GM21515 (cell line): ENCODE results near the gene FKBP15.

Experiments
- ATAC-seq: cut with Tn5 transposase; IDR thresholded peaks from one replicate; pipeline ENCODE4 v1.9.1; 2021; ENCODE audit not compliant: unreplicated experiment

The FKBP15 gene

DNA sequence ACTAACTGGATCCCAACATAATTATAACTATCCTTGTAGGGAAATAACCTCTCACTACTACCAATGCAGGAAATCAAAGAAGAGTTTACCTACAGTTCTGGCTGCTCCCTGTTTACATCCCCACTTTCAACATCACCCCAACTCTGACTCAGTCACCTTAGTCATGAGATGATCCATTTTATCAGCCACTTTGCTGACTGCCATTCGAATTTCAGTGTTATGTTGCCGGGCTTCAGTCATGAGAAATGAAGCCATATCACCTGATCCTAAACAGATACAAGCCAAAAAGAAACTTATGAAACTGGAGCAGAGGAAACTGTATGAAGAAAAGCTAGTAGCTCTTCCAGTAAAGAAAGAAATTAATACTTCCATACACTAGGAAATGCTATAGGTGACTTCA lies 36.5 kb downstream of the FKBP15 start:
- ATAC-seq, result no peak

DNA sequence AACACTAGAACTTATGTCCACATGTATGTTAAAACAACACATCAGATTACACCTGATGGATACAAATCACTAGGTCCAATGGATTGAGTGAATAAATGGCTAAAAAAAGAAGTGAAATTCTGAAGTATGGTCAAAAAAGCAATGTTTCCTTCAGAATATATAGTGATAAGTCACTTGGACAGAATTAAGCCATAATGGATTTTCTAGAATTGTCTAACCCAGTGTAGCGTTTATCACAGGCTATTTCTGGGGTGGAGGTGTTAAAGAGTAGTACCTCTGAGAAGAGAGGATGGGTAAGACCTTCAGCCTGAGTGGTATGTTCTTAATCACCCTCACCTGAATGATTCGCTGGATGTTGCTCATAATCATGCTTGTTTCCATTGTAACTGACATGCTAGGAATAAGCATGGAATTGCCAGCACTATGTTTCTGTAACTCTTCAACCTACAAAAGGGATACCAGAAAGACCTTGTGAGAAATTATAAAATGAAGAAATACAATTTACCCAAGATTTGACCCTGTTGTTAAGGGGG lies 37.1 kb downstream of the FKBP15 start:
- no peak for ATAC-seq

DNA sequence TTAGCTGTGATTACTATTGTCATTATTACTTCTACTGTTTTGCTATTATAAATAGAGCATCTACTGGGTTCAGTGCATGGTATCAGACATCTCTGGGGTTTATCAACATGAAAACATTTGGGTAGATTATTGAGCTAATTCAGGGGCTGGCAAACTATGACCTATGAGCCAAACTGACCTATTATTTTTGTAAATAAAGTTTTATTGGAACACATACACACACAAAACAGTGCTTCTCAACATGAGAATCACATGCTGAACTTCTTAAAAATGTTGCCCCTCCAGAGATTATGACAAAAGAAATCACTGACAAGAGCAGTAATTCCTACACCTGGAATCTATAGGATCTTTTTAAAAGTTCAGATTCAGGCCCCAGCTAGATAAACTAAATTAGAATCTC lies 39.9 kb downstream of the FKBP15 start:
- no peak for ATAC-seq

DNA sequence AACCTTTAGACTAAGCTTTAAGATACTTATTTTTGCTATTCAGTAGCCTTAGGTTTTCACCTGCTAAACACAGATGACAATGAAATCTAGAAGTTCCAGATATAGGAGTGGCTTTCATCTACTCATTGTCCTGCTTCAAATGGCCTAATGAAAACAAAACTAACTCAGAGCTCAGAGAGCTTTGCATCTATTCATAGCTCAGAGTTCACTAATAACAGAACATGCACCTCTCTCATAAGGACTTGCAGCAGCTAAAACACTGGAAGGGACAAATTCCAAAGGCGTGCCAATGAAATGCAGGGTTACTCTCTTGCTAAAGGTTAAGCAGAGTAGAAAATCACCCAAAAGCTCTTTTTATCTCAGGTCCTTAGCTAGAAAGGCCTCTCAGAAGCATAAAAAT lies 41.2 kb downstream of the FKBP15 start:
- no peak for ATAC-seq

DNA sequence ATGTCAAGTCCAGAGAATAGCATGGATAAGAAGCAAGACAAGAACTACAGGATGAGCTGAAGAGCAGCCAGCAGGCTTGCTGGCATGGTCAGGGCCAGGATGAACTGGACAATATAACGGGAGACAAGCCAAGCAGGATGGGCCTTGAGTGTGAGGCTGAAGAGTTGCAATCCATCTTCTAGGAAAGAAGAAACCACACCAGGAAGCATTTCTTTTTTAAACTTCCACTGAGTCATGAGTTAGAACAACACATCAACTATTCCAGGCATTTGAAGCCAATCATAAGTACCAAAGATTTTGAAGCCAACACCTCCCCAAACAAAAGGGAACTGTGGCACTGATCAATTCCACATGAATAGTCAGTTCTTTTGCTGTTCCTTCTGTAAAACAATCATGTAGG lies 43.0 kb downstream of the FKBP15 start:
- ATAC-seq, result no peak

DNA sequence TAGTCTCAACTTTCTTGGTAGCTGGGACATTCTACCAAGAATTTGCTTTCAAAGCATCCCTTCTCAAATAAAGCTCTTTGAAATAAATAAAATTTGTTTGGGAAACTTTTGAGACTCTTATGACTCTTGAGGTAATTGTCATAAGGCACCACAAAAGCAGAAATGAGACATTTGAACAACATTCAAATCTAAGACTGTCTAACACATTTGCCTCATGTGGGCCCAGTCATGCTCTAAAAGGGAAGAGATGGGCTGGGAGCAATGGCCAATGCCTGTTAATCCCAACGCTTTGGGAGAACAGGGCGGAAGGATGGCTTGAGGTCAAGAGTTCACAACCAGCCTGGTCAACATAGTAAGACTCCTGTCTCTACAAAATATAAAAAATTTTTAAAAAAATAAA lies 43.8 kb downstream of the FKBP15 start:
- no peak for ATAC-seq

DNA sequence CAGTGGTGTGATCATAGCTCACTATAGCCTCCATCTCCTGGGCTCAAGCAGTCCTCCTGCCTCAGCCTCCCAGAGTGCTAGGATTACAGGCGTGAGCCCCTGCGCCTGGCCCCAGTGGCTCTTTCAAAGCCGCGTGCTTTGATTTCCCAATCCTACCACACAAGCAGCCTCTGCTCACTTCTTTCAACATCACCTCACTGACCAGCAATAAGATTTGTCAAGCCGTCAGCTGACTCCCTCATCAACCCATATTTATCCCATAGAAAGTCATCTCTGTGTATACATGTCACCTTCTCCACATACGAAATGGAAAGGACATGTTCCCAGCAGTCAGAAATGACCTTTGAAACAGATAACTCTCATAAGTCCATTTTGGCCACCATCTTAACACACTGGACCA lies 44.3 kb downstream of the FKBP15 start:
- no peak for ATAC-seq

DNA sequence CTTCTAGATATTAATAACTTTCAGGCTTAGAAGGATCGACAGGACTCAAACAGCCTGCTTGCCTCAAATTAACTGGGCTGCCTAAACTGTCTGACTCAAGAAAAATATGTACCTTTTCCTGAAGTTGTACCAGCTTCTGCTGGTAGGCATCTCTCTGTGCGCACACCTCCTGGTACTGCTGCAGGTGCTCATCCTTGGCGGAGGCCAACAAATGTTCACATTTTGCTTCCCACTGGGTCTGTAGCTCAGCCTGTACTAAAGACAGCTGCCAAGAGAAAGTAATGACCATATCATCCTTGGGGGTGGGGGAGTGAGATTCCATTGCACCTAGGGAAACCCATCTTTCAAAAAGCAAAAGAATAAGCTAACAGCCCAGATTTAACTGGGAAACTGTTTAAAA lies 47.7 kb downstream of the FKBP15 start:
- ATAC-seq, result no peak

GRCh38 chr9:113168809-113169208 lies 52.3 kb downstream of the FKBP15 start:
- no peak for ATAC-seq

DNA sequence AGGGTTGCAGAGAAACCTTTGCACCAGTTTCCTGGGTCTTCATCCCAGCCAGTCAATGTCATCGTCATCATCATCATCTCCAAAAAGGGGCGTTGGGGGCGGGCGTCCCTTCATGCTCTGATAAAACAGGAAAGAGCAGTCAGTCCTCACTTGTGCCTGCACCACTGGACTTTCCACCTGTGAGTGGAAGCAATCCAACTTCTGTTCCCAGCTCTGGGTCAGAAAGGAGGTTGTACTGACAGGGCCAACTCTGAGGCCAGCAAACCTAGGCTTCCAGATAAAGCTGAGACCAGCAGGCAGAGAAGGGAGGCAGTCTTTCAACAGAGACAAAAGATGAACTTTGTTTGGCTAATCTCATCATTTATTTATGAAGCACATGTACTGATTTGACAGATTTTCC lies 55.0 kb downstream of the FKBP15 start:
- ATAC-seq, result no peak

DNA sequence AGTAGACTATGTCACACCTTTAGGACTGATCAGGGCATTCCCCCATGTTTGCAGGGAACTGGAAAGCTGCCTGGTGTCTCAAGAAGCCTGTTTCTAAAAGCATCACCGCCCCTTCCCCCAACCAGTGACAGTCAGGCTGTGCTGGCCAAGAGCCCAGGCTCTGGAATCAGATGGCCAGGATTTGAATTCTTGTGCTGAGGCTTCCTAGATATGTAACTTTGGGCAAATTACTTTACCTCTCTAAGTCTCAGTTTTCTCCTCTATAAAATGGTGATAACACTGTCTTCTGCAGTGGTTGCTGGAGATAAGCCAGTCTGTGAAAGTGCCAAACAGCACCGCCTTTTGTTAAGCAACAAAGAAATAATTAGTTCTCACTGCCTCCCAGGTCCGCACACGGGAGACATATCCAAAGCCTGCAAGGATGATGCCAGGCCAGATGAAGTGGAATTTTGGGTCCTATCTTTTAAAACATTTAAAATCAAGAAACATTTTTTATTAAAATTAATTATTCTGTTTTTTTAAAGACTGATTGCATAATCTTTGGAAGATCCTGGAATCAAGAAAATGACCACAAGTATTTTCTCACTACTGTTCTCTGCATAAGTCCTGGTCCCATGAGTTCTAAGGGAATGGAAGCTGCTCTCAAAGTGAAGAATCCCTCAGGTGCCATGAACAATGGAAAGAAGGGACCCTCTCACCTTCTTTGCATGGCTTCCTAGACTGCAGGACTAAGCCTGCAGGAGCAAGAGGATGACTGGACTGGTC lies 56.4 kb downstream of the FKBP15 start:
- ATAC-seq, result no peak

DNA sequence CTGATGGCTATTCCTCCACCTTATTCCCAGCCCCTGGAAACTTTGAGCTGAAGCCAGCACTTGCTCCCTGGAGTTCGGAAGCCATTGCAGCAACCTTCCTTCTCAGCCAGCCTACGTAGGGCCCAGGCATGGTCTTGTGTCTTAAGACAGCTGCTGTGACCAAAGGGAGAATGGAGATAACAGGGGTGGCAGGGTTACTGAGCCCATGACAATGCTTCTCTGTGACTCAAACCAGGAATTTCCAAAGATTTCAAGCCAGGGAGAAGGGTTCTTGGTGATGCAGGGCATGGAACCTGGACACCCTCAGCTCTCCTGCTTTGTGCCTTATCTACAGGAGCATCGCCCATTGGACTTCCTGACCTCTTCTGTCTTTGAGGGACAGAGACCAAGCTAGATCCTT lies 58.1 kb downstream of the FKBP15 start:
- no peak for ATAC-seq

- no peak for ATAC-seq
These were observed 60.5 kb downstream of the FKBP15 start for GRCh38 chr9:113160571-113160970.

GRCh38 chr9:113158446-113158845 lies 62.6 kb downstream of the FKBP15 start:
- no peak for ATAC-seq

GRCh38 chr9:113156880-113157279 lies 64.2 kb downstream of the FKBP15 start:
- no peak for ATAC-seq

DNA sequence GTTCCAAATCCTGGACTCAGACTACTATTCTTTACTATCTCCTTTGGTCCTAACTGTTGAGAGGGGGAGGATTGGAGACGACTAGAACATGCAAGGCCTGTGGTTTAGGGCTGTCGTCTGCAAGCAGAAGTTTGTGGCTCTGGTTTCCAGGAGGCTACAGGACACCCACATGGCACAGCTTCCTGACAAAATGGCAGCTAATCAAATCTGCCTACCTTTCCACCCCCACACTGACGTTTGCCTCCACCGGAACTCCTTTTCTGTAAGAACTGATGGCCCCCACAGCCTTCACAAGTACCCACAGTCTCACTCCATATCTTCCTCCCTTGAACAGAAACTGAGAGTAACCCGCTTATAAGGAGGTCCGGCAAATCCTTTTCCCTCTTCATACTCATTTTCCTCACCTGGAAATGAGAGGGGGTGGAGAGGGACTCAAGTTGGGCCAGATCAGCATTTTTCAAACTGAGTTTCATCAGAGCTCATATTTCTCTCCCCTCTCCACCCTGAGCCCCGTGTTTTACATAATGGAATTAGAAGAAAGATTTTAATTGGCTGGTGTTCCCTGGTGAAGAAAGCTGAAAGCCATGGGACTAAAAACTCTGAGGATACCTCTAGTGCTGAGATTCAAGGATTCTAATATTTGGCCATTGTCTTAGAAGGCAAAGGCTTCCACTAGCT lies 65.0 kb downstream of the FKBP15 start:
- ATAC-seq, result no peak

DNA sequence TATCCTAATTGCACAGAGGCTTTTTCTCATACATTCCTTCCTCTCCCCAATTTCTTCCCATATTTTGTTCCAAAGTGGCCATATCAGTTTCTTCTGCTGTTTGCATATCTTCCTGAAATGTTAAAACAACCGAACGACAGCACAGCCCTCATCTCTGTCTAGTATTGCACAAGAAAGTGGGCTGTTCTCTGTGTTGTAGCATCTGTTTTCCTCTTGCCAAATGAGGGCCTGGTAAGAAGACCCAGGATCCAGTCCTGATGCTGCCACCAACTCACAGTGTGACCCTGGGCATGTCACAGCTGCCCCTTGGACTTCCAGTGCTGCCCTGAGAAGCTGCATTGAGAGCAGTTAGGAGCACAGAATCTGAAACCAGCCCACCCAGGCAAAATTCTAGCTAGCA lies 66.1 kb downstream of the FKBP15 start:
- ATAC-seq, result no peak

GRCh38 chr9:113154471-113154870 lies 66.6 kb downstream of the FKBP15 start:
- no peak for ATAC-seq

DNA sequence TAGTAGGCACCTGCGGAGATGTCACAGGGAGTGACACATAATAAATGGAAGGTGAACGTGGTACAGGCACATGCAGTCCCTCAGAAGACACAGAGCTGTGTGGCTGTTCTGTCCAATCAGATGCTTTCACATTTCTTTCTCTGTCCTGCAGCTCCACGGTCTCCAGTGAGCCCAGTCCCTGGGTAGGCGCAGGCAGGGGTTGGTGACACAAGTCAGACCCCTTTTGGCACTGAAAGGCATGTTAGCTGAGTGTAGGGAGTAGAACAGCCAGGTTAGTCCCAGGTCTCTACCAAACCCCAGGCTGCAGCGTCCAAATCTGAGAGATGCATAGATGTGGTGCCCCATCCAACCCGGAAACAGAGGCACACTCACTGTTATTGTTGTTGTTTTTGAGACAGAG lies 67.5 kb downstream of the FKBP15 start:
- ATAC-seq, result no peak

DNA sequence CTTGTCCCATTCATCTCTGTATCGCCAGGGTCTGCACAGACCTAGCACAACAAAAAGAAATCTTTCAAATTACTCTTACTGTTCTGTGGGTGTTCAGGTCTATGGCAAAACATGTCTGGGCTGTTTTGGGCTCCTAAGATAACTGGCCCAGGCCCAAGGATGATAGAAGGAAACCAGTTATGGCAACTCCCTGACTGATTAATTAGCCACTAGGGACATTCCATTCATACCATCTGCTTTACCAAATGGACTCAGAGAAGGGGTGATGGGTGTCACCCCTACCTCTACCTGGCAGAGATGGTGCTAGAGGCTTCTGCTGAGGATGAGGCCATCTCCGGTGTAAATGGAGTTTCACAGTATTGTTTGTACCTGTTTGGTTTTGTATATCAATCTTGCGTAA lies 68.4 kb downstream of the FKBP15 start:
- ATAC-seq, result no peak

GRCh38 chr9:113151696-113152630 lies 69.1 kb downstream of the FKBP15 start:
- no peak for ATAC-seq
